Smooth muscle cell (in vitro differentiated cells): ENCODE measurements around the gene ZRANB1. TPM values are rescaled to one million over a fixed set of nuclear protein-coding genes. Genes with fewer than 3 reads are reported as not detected.

ENCODE experiments used
- DNase-seq: peaks from one replicate; lab custom pipeline; 2025; ENCODE audit not compliant: unreplicated experiment; lab: John Stamatoyannopoulos, UW
- H2AFZ ChIP-seq: fragments of 200-600 bp; sonication (generic); 2 replicates; pipeline ENCODE4 v1.6.0; 2016; ENCODE audit warnings: antibody characterized with exemption, low read depth, mild to moderate bottlenecking
- H3F3A ChIP-seq: fragments of 200-600 bp; sonication (generic); 2 replicates; pipeline ENCODE4 v1.6.0; 2017; ENCODE audit warnings: antibody characterized with exemption, low read depth
- H3K27ac ChIP-seq: fragments of 200-600 bp; sonication (generic); 2 replicates; pipeline ENCODE4 v1.5.1; 2016; ENCODE audit warnings: low read depth, mild to moderate bottlenecking
- H3K27me3 ChIP-seq: fragments of 200-600 bp; sonication (generic); 2 replicates; pipeline ENCODE4 v1.6.1; 2016; ENCODE audit warnings: low read depth, mild to moderate bottlenecking
- H3K36me3 ChIP-seq: fragments of 200-600 bp; sonication (generic); 2 replicates; pipeline ENCODE4 v1.5.1; 2016; ENCODE audit warnings: low read depth
- H3K4me1 ChIP-seq: fragments of 200-600 bp; sonication (generic); 2 replicates; pipeline ENCODE4 v1.5.1; 2016; ENCODE audit warnings: low read depth
- H3K4me2 ChIP-seq: fragments of 200-600 bp; sonication (generic); 2 replicates; pipeline ENCODE4 v1.6.0; 2016; ENCODE audit warnings: mild to moderate bottlenecking
- H3K4me3 ChIP-seq: fragments of 200-600 bp; sonication (generic); 2 replicates; pipeline ENCODE4 v1.5.1; 2016; ENCODE audit warnings: mild to moderate bottlenecking
- H3K79me2 ChIP-seq: fragments of 200-600 bp; sonication (generic); 2 replicates; pipeline ENCODE4 v1.6.0; 2016; ENCODE audit warnings: low read depth, mild to moderate bottlenecking
- H3K9ac ChIP-seq: fragments of 200-600 bp; sonication (generic); 2 replicates; pipeline ENCODE4 v1.6.0; 2016; ENCODE audit warnings: low read depth
- H3K9me3 ChIP-seq: fragments of 200-600 bp; sonication (generic); replicated peaks from 2 replicates; pipeline ENCODE4 v1.5.1; 2016; ENCODE audit warnings: low read depth
- H4K20me1 ChIP-seq: fragments of 200-600 bp; sonication (generic); 2 replicates; pipeline ENCODE4 v1.6.0; 2016; ENCODE audit warnings: low read depth
- CTCF ChIP-seq: fragments of 200-600 bp; sonication (generic); IDR thresholded peaks from 2 replicates; pipeline ENCODE4 v1.5.1; 2017; ENCODE audit warnings: borderline replicate concordance, mild to moderate bottlenecking, antibody characterized with exemption; ENCODE audit not compliant: insufficient read depth, poor library complexity, severe bottlenecking
- WGBS: methylation state at CpG from one replicate; pipeline ENCODE4 v1.1.7; 2016; ENCODE audit warnings: low lambda C conversion rate; 5-methylcytosine and 5-hydroxymethylcytosine counted together
- polyA plus RNA-seq: library from polyadenylated mRNA; unstranded; fragments of >200 nt; fragmentation: Nextera tagmentation; extraction: Ambion mirVana; gene quantifications from 2 replicates; pipeline ENCODE4 v1.2.1, GENCODE V29; 2016
- total RNA-seq: library from RNA; depleted of rRNA; stranded (reverse); fragments of >200 nt; gene quantifications from 2 replicates; pipeline ENCODE4 v1.2.3, GENCODE V29; 2014

The ZRANB1 gene
- total and polyA plus RNA-seq, 2 experiments from 2014 or later: 7.5 to 24.1 TPM

GRCh38 chr10:124999433-125000365 is 57.8 kb downstream of the ZRANB1 start:
- H4K20me1 ChIP-seq: peaks cover 66% of the 10 kb centered on the region
- WGBS: 89% methylated on average over 29 of the region's 29 CpGs
- no peaks in the 10 kb centered on the region for H3F3A ChIP-seq
- H2AFZ ChIP-seq: no peak overlapping the region
- no peak for DNase-seq
- no peak overlapping the region for H3K9ac ChIP-seq
- peaks cover 12% of the 10 kb centered on the region for H3K79me2 ChIP-seq
- no peaks in the 10 kb centered on the region for H3K27me3 ChIP-seq
- H3K9me3 ChIP-seq: no peaks in the 10 kb centered on the region
- peak overlapping the region; percentile 12 for H3K27ac ChIP-seq
- H3K4me2 ChIP-seq: no peak overlapping the region
- no peak for TF ChIP-seq CTCF
- no peaks in the 10 kb centered on the region for H3K36me3 ChIP-seq
- H3K4me1 ChIP-seq: no peaks in the 10 kb centered on the region
- no peak overlapping the region for H3K4me3 ChIP-seq

- H3K27me3 ChIP-seq: no peaks in the 10 kb centered on the region
- no peaks in the 10 kb centered on the region for H3K9me3 ChIP-seq
- H3K36me3 ChIP-seq: no peaks in the 10 kb centered on the region
- H3F3A ChIP-seq: no peaks in the 10 kb centered on the region
- H3K27ac ChIP-seq: peak overlapping the region; percentile 12
- no peak overlapping the region for H3K4me3 ChIP-seq
- H4K20me1 ChIP-seq: peaks cover 76% of the 10 kb centered on the region
- no peak overlapping the region for H3K9ac ChIP-seq
- peak overlapping the region; percentile 22 for H3K4me2 ChIP-seq
- 65% methylated on average over 35 of the region's 35 CpGs for WGBS
- H2AFZ ChIP-seq: no peak overlapping the region
- TF ChIP-seq CTCF: no peak
- peaks cover 18% of the 10 kb centered on the region for H3K79me2 ChIP-seq
- H3K4me1 ChIP-seq: no peaks in the 10 kb centered on the region
- DNase-seq: no peak
These were observed 58.7 kb downstream of the ZRANB1 start for GRCh38 chr10:125000366-125001312.

- no peak overlapping the region for H3K4me3 ChIP-seq
- no peak for TF ChIP-seq CTCF
- H3K27me3 ChIP-seq: no peaks in the 10 kb centered on the region
- H3K9ac ChIP-seq: no peak overlapping the region
- H3K79me2 ChIP-seq: peaks cover 20% of the 10 kb centered on the region
- no peaks in the 10 kb centered on the region for H3K4me1 ChIP-seq
- no peaks in the 10 kb centered on the region for H3K9me3 ChIP-seq
- H2AFZ ChIP-seq: no peak overlapping the region
- H4K20me1 ChIP-seq: peaks cover 84% of the 10 kb centered on the region
- peak overlapping the region; percentile 12 for H3K27ac ChIP-seq
- DNase-seq: no peak
- H3K4me2 ChIP-seq: no peak overlapping the region
- H3F3A ChIP-seq: no peaks in the 10 kb centered on the region
- H3K36me3 ChIP-seq: no peaks in the 10 kb centered on the region
- WGBS: 88% methylated on average over 21 of the region's 21 CpGs
These were observed 59.6 kb downstream of the ZRANB1 start for GRCh38 chr10:125001313-125002046.
